H1 (cell line): ENCODE results near the gene PLCH2.

ENCODE experiments used
- BACH1 ChIP-seq: IDR thresholded peaks from 2 replicates; pipeline ENCODE4 v1.6.1; 2012; ENCODE audit warnings: low read length, improper control_type of control experiment
- E2F6 ChIP-seq: IDR thresholded peaks from 2 replicates; pipeline ENCODE4 v1.6.1; 2012; ENCODE audit warnings: inconsistent platforms
- JUN ChIP-seq: IDR thresholded peaks from 2 replicates; pipeline ENCODE4 v1.6.1; 2011; ENCODE audit warnings: low read depth, mild to moderate bottlenecking, improper control_type of control experiment, low read length
- MAX ChIP-seq: IDR thresholded peaks from 2 replicates; pipeline ENCODE4 v1.6.1; 2012; ENCODE audit warnings: inconsistent platforms
- POLR2A ChIP-seq, 2 experiments: IDR thresholded peaks; 1 replicate in 1 of 2; 2 replicates in 1 of 2; pipeline ENCODE4 v1.6.1; 2011; ENCODE audit warnings: low read depth in 2 of 2, low read length in 2 of 2, mild to moderate bottlenecking in 2 of 2; ENCODE audit errors: control extremely low read depth in 1 of 2
- POLR2AphosphoS5 ChIP-seq: IDR thresholded peaks from 2 replicates; pipeline ENCODE4 v1.6.1; 2011; ENCODE audit warnings: low read depth, low read length
- TF ChIP-seq, protein P1 (sequence below), 3 experiments: IDR thresholded peaks; 1 replicate in 2 of 3; 2 replicates in 1 of 3; pipeline versions ENCODE4 v1.5.1 to v1.6.1; 2011; ENCODE audit warnings: low read length in 3 of 3, mild to moderate bottlenecking in 3 of 3, inconsistent platforms in 2 of 3, low read depth in 1 of 3, moderate library complexity in 1 of 3; ENCODE audit not compliant: insufficient read depth in 1 of 3; ENCODE audit errors: control extremely low read depth in 1 of 3

GRCh38 chr1:2475571-2475970, 518 bp upstream of the PLCH2 start:
- TF ChIP-seq, protein P1, sequence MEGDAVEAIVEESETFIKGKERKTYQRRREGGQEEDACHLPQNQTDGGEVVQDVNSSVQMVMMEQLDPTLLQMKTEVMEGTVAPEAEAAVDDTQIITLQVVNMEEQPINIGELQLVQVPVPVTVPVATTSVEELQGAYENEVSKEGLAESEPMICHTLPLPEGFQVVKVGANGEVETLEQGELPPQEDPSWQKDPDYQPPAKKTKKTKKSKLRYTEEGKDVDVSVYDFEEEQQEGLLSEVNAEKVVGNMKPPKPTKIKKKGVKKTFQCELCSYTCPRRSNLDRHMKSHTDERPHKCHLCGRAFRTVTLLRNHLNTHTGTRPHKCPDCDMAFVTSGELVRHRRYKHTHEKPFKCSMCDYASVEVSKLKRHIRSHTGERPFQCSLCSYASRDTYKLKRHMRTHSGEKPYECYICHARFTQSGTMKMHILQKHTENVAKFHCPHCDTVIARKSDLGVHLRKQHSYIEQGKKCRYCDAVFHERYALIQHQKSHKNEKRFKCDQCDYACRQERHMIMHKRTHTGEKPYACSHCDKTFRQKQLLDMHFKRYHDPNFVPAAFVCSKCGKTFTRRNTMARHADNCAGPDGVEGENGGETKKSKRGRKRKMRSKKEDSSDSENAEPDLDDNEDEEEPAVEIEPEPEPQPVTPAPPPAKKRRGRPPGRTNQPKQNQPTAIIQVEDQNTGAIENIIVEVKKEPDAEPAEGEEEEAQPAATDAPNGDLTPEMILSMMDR (IDR thresholded peaks at IDR 0.05; ENCODE audit: control extremely low read depth in 1 of 3, insufficient read depth in 1 of 3, low read depth in 1 of 3, low read length in 3 of 3), result no peak
- TF ChIP-seq POLR2A (IDR thresholded peaks at IDR 0.05; ENCODE audit: control extremely low read depth in 1 of 2, low read depth in 2 of 2, low read length in 2 of 2) (no peak), MAX (no peak), BACH1 (no peak), POLR2AphosphoS5 (no peak), JUN (no peak), E2F6 (no peak)
